COLO668 (cell line): ENCODE measurements around the gene CHDH.
A peak's percentile ranks its signal among the peaks of the same experiment; 100 is the strongest.

Source experiments
- DNase-seq: peaks from one replicate; lab custom pipeline; 2025; ENCODE audit not compliant: unreplicated experiment; lab: John Stamatoyannopoulos, UW

The CHDH gene

GRCh38 chr3:53846134-53846850 lies at the start of gene CHDH, which contains the start of gene IL17RB:
Gene CHDH (minus strand): TSS chr3:53846419. CDS start chr3:53824008, 22,411 bp downstream.
Gene IL17RB (plus strand): TSS chr3:53846568. CDS start chr3:53846589, 21 bp downstream.
- DNase-seq: peak; percentile 87

DNA sequence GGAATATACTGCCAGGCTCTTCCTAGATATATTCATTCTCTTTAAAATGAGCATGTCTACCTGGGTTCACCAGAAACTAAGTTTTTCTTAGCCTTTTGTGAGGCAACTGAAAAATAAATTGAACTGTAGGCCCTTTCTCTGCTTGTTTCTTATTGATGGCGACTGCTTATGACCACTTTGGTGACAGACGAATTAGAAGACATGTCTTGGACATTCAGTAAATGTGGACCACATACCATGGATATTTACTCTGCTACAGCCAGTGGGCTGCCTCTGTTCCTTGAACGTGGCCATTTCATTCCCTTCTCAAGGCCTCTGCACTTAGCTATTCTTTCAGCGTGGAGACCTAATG lies 46.0 kb upstream of the CHDH start:
- DNase-seq: no peak

DNA sequence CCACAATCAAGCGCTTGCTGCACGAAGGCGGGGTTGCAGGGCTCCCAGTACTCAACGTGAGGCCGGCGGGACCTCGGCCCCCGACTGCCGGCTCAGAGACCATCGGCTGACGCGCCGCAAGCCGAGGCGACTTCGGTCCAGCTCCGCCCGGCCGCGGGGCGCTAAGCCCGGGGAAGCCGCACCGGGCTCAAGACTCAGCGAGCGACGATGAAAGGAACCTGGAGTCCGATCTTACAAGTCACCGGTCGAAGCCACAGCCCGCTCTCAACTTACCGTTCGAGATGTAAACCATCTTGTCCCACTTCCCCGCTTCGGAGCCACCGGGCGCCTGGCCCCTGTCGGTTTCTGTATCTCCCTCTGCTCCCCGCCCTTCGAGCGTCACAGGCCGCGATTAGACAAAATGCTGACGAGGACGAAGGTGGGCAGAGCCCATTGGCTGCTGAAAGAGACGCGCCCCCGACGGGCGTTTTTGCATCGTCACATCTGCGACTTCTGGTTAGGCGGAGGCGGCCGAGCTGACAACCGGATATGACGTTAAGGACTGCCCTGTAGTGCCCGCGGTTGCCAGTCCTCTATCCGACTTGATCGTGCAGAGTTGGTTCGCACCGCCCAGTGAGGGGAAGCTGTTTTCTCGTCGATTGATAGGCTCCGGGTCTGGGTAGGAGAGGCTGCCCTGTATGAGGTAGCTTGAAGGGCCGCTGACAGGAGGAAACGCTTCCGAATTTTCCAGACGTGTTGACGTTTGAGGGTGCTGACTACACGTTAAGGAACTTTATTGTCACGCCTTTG lies 45.5 kb upstream of the CHDH start, which contains the start of gene SELENOK:
Gene SELENOK (minus strand): TSS at position 363 of the 789 bp plus-strand sequence.
- DNase-seq: peak; percentile 96

GRCh38 chr3:53890726-53891475 lies 44.7 kb upstream of the CHDH start:
- peak; percentile 40 for DNase-seq

DNA sequence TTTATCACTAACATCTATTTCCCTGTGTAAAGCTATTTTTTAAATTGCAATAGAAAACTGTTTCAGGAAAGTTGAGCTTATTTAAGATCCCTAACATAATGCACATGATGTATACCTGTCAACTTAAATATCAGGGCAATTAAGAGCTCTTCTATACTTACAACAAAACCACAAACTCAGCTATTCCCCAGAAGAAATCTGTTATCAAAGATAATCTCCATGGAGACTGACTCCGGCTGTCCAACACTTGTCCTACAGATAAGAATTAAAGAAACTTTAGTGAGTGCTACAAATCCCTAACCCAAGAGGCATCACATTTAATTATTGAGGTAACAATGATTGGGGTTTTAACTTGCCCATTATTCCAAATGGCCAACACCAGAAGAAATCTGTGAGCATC lies 42.0 kb upstream of the CHDH start:
- no peak for DNase-seq

DNA sequence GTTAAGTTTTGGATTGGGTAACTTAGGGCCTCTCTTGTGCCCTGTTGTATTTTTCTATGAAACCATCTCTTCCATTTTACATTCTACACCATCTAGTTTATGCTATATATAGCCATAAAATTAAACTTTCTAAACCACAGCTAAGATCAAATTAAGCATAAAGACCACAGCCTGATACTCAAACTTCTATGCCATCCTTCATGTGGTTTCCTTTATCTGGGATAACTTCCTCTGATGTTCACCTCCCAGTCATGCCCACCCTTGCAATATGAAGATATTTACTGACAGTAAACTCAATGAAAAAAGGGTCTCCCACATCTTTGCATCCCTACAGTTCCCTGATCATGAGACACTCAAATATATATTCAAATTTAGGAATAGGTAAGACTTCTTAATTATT lies 41.2 kb upstream of the CHDH start:
- DNase-seq: no peak

- DNase-seq: no peak
Observed at GRCh38 chr3:53885239-53885638, 39.0 kb upstream of the CHDH start.

DNA sequence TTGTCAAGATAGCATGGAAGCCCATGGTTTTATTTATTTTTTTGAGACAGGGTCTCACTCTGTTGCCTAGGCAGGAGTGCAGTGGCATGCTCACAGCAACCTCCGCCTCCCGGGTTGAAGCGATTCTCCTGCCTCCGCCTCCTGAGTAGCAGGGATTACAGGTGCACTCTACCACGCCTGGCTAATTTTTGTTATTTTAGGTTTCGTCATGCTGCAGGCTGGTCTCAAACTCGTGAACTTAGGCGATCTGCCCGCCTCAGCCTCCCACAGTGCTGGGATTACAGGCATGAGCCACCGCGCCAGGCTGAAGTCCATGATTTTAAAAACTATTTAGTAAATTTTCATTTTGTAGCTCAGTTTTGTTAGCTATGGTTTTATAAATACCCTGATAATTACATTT lies 38.4 kb upstream of the CHDH start:
- DNase-seq: no peak

- no peak for DNase-seq
Observed at GRCh38 chr3:53883008-53883407, 36.8 kb upstream of the CHDH start.

- peak; percentile 79 for DNase-seq
Observed at GRCh38 chr3:53881691-53882593, 35.7 kb upstream of the CHDH start, which contains the start of gene ACTR8. Gene ACTR8 (minus strand): TSS chr3:53882152. CDS start chr3:53882101, 51 bp downstream.

GRCh38 chr3:53880396-53881345 lies 34.5 kb upstream of the CHDH start:
- DNase-seq: no peak

GRCh38 chr3:53865732-53866499 lies 19.7 kb upstream of the CHDH start:
- DNase-seq: no peak

DNA sequence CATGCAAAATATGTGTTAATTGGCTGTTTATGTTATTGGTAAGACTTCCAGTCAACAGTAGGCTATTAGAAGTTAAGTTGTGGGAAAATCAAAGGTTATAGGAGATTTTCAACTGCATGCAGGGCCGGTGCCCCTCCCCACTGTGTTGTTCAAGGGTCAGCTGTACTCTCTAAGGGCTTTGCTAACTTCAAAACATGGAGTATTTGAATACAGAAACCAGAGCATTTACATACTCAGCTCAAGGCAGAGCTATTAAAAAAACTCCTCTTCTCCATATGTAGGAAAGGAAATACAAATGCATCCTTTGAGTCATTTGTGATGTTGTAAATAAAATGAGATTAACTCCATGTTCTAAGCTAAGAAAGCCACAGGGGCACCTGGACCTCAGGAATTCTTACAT lies 16.9 kb upstream of the CHDH start:
- no peak for DNase-seq

DNA sequence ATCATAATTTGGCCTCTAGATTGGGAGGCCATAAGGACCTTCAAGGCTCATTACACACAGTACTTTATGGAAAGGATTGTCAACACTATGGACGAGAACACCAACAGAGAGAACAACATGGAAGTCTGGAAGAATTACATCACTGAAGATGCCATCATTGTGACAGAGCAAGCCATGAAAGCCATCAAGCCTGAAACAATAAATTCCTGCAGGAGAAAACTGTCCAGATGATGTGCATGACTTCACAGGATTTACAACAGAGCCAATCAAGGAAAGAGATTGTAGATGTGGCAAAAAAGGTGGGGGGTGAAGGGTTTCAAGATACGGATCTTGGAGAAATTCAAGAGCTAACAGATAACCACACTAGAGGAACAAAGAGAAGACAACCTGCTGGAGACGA lies 16.0 kb upstream of the CHDH start:
- no peak for DNase-seq

DNA sequence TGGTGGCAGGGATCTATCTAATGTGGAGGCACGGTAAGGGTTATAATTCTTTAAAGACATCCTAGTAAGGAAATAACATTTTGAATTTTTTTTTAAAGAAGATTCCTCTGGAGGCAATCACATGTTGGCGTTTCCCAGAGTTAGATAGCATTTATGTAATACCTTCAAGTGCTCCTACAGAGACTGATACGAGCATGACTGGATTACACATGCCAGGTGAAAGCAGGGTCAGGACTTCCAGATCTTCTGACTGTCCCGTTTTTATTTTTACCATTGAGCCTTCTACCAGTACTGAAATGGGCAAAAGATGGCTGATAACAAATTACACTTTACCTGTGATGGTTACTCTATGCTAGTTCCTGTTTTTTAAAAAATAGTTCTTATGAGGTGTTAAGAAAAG lies 14.0 kb upstream of the CHDH start:
- no peak for DNase-seq

GRCh38 chr3:53859178-53859577 lies 13.0 kb upstream of the CHDH start:
- no peak for DNase-seq

- no peak for DNase-seq
Observed at GRCh38 chr3:53858096-53858741, 12.0 kb upstream of the CHDH start.

DNA sequence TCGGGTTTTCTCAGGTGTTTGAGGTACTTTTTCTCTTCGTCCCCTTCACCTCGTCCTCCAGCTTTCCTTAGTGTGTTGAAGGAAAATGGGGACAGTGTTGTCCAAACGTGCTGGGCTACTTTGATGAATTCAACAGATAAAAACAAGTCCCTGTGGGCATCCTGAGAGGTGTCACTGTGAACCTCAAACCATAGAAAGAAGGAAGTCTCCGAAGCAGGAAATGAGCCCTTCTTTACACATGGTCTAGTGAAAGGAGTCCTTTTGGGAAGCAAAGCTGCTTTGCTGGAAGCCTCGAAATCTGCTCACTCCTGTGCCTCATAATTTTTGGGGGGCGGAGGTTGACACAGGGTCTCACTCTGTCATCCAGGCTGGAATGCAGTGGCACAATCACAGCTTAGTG lies 10.7 kb upstream of the CHDH start:
- no peak for DNase-seq
